Raji (cell line): ENCODE measurements around the gene LIPF.

Source experiments
- POLR2A ChIP-seq: IDR thresholded peaks from 2 replicates; pipeline ENCODE4 v1.6.1; 2011; ENCODE audit warnings: low read depth, low read length, control low read depth; ENCODE audit not compliant: insufficient read depth

LIPF gene

GRCh38 chr10:88715517-88715916 lies 51.3 kb downstream of the LIPF start:
- TF ChIP-seq POLR2A = no peak

GRCh38 chr10:88721392-88721791 lies 57.1 kb downstream of the LIPF start:
- TF ChIP-seq POLR2A = no peak

- no peak for TF ChIP-seq POLR2A
These were observed 61.6 kb downstream of the LIPF start for GRCh38 chr10:88725798-88726197.

GRCh38 chr10:88728107-88728763 lies 64.0 kb downstream of the LIPF start:
- no peak for TF ChIP-seq POLR2A
